MCF 10A (cell line): Measurements from ENCODE around the gene ARL4D. TPM values are rescaled to one million over a fixed set of nuclear protein-coding genes. Genes with fewer than 3 reads are reported as not detected.
"Not testable (repeated sequence)": the region's sequence is repeated elsewhere in the genome, so short reads cannot be mapped to it uniquely, and the experiment has no call there.

ENCODE experiments used
- BruUV-seq: library from RNA; stranded (reverse); fragments of 400-500 nt; replicated peaks from 2 replicates; lab custom pipeline; 2021; lab: Mats Ljungman, UMichigan
- CTCF ChIA-PET: fragments of 300-600 bp; sonication (Branson Sonifier 250); formaldehyde crosslinking; extraction: SDS; loops from one replicate; lab custom pipeline; 2021; ENCODE audit warnings: antibody characterized with exemption, inconsistent platforms; lab: Yijun Ruan, JAX
- POLR2A ChIA-PET: fragments of 300-600, 350-650 bp; sonication (Branson Sonifier 250); formaldehyde crosslinking; extraction: SDS; loops from one replicate; lab custom pipeline; 2020; ENCODE audit warnings: antibody characterized with exemption, inconsistent platforms; lab: Yijun Ruan, JAX
- DNase-seq: peaks from one replicate; pipeline ENCODE4 v3.0.0-alpha.2; 2018; ENCODE audit not compliant: unreplicated experiment
- H3K27ac Mint-ChIP-seq: one replicate; pipeline ENCODE4 v1.8.0; 2022; ENCODE audit warnings: mild to moderate bottlenecking, low read depth, mixed read lengths; ENCODE audit not compliant: unreplicated experiment
- H3K27me3 Mint-ChIP-seq: one replicate; pipeline ENCODE4 v1.8.0; 2022; ENCODE audit warnings: mixed read lengths; ENCODE audit not compliant: insufficient read depth, unreplicated experiment
- H3K36me3 Mint-ChIP-seq: one replicate; pipeline ENCODE4 v1.8.0; 2022; ENCODE audit warnings: mild to moderate bottlenecking, moderate library complexity, mixed read lengths; ENCODE audit not compliant: insufficient read depth, unreplicated experiment
- H3K4me1 Mint-ChIP-seq: one replicate; pipeline ENCODE4 v1.8.0; 2022; ENCODE audit warnings: mixed read lengths; ENCODE audit not compliant: insufficient read depth, unreplicated experiment
- H3K4me3 Mint-ChIP-seq: one replicate; pipeline ENCODE4 v1.8.0; 2022; ENCODE audit warnings: mild to moderate bottlenecking, moderate library complexity, mixed read lengths; ENCODE audit not compliant: unreplicated experiment
- H3K9me3 Mint-ChIP-seq: one replicate; pipeline ENCODE4 v1.8.0; 2022; ENCODE audit warnings: mixed read lengths; ENCODE audit not compliant: unreplicated experiment
- CTCF ChIP-seq: fragments of 200-600 bp; IDR thresholded peaks from one replicate; pipeline ENCODE4 v1.8.0; 2022; ENCODE audit warnings: antibody characterized with exemption, mild to moderate bottlenecking; ENCODE audit not compliant: unreplicated experiment
- intact Hi-C: fragments of 100-400 bp; cut with micrococcal nuclease; formaldehyde crosslinking; loops from 2 replicates; pipeline ENCODE4 v1.14.1; 2022
- total RNA-seq: library from RNA; stranded (reverse); gene quantifications from 2 replicates; pipeline ENCODE4 v1.2.3, GENCODE V29; 2022

The ARL4D gene
- total RNA-seq, 1 experiment from 2014 or later, result 33.5 TPM

DNA sequence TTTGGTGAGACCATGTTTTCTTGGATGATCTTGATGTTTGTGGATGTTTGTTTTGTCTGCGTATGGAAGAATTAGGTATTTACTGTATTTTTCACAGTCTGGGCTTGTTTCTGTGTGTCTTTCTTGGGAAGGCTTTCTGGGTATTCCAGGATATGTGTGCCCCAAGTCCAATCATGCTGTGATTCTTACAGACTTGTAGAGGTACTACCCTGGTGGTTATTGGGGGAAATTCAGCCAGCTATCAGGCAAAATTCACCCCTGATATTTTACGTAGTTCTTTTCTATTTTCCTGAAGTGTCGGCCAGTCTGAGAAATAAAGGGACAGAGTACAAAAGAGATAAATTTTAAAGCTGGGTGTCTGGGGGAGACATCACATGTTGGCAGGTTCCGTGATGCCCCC is 33.4 kb upstream of the ARL4D start:
- DNase-seq, result no peak
- Mint-ChIP-seq H3K4me3 (no peak overlapping the region), H3K4me1 (peaks cover 19% of the 10 kb centered on the region), H3K27ac (no peak overlapping the region), H3K36me3 (peaks cover 29% of the 10 kb centered on the region), H3K27me3 (no peaks in the 10 kb centered on the region), H3K9me3 (no peaks in the 10 kb centered on the region)
- peak; percentile 33 for TF ChIP-seq CTCF
- intact Hi-C loops, result no loop called here
- CTCF ChIA-PET, result interaction anchor here (0.6 kb wide), 1 partner anchor 25 kb away, joined by 3 read pairs; no protein-coding TSS in a partner anchor
- no TSS peak for BruUV-seq
- POLR2A ChIA-PET, result interaction anchor here (0.7 to 6.5 kb wide), 4 partner anchors 21 to 44 kb away, joined by 3 to 350 read pairs (median 12); no protein-coding TSS in a partner anchor

- H3K27me3 Mint-ChIP-seq, H3K9me3 Mint-ChIP-seq, DNase-seq, BruUV-seq, H3K27ac Mint-ChIP-seq, H3K4me3 Mint-ChIP-seq, intact Hi-C loops: not testable (repeated sequence)
- H3K4me1 Mint-ChIP-seq, result peaks cover 16% of the 10 kb centered on the region
- ChIA-PET CTCF (interaction anchor here (0.6 to 4.8 kb wide), 2 partner anchors 22 to 24 kb away, joined by 3 to 30 read pairs; no protein-coding TSS in a partner anchor), POLR2A (interaction anchor here (0.7 to 6.5 kb wide), 4 partner anchors 20 to 43 kb away, joined by 3 to 350 read pairs (median 15); no protein-coding TSS in a partner anchor)
- peaks cover 23% of the 10 kb centered on the region for H3K36me3 Mint-ChIP-seq
These were observed 32.9 kb upstream of the ARL4D start for GRCh38 chr17:43365921-43366320.

DNA sequence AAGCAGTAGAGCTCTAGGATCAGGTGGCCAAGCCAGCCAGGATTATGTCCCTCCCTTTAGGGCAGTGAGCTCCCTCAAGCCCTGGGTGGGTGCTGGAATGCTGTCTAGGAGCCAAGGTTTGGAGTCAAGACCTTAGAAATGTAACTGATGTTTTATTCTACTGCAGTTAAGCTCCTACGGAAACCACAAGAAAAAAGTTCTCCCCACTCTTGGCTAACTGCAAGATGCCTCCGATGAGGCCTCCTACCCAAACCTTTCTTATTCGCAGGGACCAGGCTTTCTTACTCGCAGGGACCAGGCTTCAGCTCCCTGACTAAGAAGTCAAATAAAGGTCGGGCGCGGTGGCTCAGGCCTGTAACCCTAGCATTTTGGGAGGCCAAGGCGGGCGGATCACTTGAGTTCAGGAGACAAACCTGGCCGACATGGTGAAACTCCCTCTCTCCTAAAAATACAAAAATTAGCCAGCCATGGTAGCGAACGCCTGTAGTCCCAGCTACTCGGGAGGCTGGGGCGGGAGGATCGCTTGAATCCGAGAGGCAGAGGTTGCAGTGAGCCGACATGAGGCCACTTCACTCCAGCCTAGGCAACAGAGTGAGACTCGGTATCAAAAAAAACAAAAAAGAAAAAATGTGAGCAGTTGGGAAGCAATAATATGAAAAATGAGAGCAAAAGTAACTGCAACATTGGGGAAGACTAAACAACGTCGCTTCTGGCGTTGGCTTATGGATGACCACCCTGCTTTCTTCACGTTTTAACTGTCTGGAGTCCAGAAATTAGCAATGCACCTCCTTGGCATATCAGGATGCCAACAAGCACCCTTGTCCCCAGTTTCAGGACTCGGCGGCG is 31.7 kb upstream of the ARL4D start:
- peaks cover 11% of the 10 kb centered on the region for H3K36me3 Mint-ChIP-seq
- CTCF ChIA-PET, result interaction anchor here (0.6 to 4.8 kb wide), 7 partner anchors 11 to 117 kb away, joined by 3 to 30 read pairs (median 6); partner anchors contain the start of gene DHX8
- peak overlapping the region; percentile 73 for H3K4me3 Mint-ChIP-seq
- no peaks in the 10 kb centered on the region for H3K9me3 Mint-ChIP-seq
- no peak for DNase-seq
- POLR2A ChIA-PET, result interaction anchor here (0.7 to 6.5 kb wide), 36 partner anchors 9 to 369 kb away, joined by 3 to 350 read pairs (median 6); partner anchors contain the start of genes ARL4D, DHX8, NBR1 and RPL27
- no peak for TF ChIP-seq CTCF
- H3K27me3 Mint-ChIP-seq, result no peaks in the 10 kb centered on the region
- H3K4me1 Mint-ChIP-seq, result peaks cover 16% of the 10 kb centered on the region
- intact Hi-C loops, result no loop called here
- BruUV-seq, result no TSS peak
- peak overlapping the region; percentile 100 for H3K27ac Mint-ChIP-seq

DNA sequence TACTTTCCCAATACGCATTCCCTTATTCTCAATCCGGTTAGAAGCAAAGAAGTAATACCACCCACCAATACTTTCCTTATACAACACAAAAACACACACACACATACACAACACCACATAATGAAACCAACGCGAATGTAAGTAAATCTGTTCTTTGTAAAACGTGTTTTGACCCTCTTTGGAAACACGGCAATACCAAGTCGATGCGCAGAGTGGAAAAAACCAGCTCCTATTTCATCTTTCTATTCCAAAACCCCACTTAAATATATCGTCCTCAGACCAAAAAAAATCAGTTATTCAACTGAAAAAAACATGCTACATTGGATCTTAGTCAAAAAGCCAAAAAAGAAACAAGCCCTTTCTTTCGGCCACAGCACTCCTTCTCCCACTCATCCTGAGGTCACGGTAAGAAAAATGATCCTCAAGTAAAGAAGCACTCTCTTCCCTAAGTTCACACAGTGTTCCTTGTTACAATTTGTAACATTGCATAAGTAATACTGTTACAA is 31.0 kb upstream of the ARL4D start:
- Mint-ChIP-seq H3K27ac (peak overlapping the region; percentile 100), H3K4me3 (peak overlapping the region; percentile 73), H3K27me3 (no peaks in the 10 kb centered on the region), H3K9me3 (no peaks in the 10 kb centered on the region), H3K36me3 (peaks cover 10% of the 10 kb centered on the region), H3K4me1 (peaks cover 16% of the 10 kb centered on the region)
- peak; percentile 90 for DNase-seq
- TF ChIP-seq CTCF, result no peak
- POLR2A ChIA-PET, result interaction anchor here (0.6 to 6.5 kb wide), 48 partner anchors 9 to 369 kb away, joined by 3 to 350 read pairs (median 5); partner anchors contain the start of genes ARL4D, DHX8, NBR1 and RPL27
- intact Hi-C loops, result loop anchor here (1.0 kb wide), 1 partner anchor 21 kb away; no protein-coding TSS in a partner anchor
- BruUV-seq, result TSS peak; percentile 99
- CTCF ChIA-PET, result interaction anchor here (0.5 to 4.8 kb wide), 8 partner anchors 20 to 116 kb away, joined by 3 to 30 read pairs (median 3); partner anchors contain the start of gene DHX8
